H1 (cell line): ENCODE measurements around the gene ADAMTSL2. TPM values are rescaled to one million over a fixed set of nuclear protein-coding genes. Genes with fewer than 3 reads are reported as not detected.

Source experiments
- CTCF ChIA-PET: fragments of 300-600 bp; sonication (Branson Sonifier 250); formaldehyde crosslinking; loops from one replicate; lab custom pipeline; 2021; ENCODE audit not compliant: partially characterized antibody; lab: Charles Lee
- POLR2A ChIA-PET: fragments of 300-600 bp; sonication (Branson Sonifier 250); formaldehyde crosslinking; loops from one replicate; lab custom pipeline; 2021; ENCODE audit warnings: inconsistent platforms; ENCODE audit not compliant: partially characterized antibody; lab: Charles Lee
- DNase-seq, 2 experiments: peaks; one replicate each; pipeline versions ENCODE4 v3.0.0 to v3.0.0-alpha.2; 2010 to 2022; ENCODE audit warnings: low spot score in 2 of 2, low read depth in 1 of 2, mixed read lengths in 1 of 2
- FAIRE-seq: peaks from 2 replicates; lab custom pipeline; 2011; peaks lifted over from hg19 to GRCh38; lab: Jason Lieb, UNC
- H2AFZ ChIP-seq: 2 replicates; pipeline ENCODE4 v1.8.1; 2012; ENCODE audit warnings: low read length, inconsistent platforms
- H2AK5ac ChIP-seq: 2 replicates; pipeline ENCODE4 v1.6.1; 2013; ENCODE audit warnings: low read depth, low read length
- H2BK120ac ChIP-seq: replicated peaks from 2 replicates; pipeline ENCODE3; 2013; ENCODE audit warnings: low read depth, low read length, inconsistent platforms
- H2BK12ac ChIP-seq: 2 replicates; pipeline ENCODE4 v1.6.1; 2013; ENCODE audit warnings: low read depth, low read length
- H2BK15ac ChIP-seq: 2 replicates; pipeline ENCODE4 v1.6.1; 2013; ENCODE audit warnings: low read length
- H2BK20ac ChIP-seq: 2 replicates; pipeline ENCODE4 v1.6.1; 2013; ENCODE audit warnings: low read length
- H2BK5ac ChIP-seq: 2 replicates; pipeline ENCODE4 v1.6.1; 2013; ENCODE audit warnings: low read depth, low read length
- H3K14ac ChIP-seq: 2 replicates; pipeline ENCODE4 v1.6.1; 2013; ENCODE audit warnings: inconsistent platforms; ENCODE audit not compliant: insufficient read length
- H3K18ac ChIP-seq: 2 replicates; pipeline ENCODE4 v1.6.1; 2013; ENCODE audit warnings: low read length; ENCODE audit errors: extremely low read depth
- H3K23ac ChIP-seq: 2 replicates; pipeline ENCODE4 v1.6.1; 2013; ENCODE audit warnings: inconsistent platforms; ENCODE audit not compliant: insufficient read length
- H3K23me2 ChIP-seq: 2 replicates; pipeline ENCODE4 v1.6.1; 2013; ENCODE audit warnings: low read depth, low read length
- H3K27ac ChIP-seq: 2 replicates; pipeline ENCODE4 v1.6.1; 2011; ENCODE audit warnings: low read depth, low read length, inconsistent platforms
- H3K27me3 ChIP-seq, 4 experiments: replicated peaks in 1 of 4; 1 replicate in 1 of 4; 2 replicates in 3 of 4; pipeline versions ENCODE4 v1.6.1 to v1.8.1; 2011 to 2013; ENCODE audit warnings: low read length in 3 of 4, mild to moderate bottlenecking in 3 of 4, inconsistent platforms in 2 of 4, mixed read lengths in 2 of 4, moderate library complexity in 1 of 4; ENCODE audit not compliant: control insufficient read depth in 3 of 4, insufficient read depth in 3 of 4; ENCODE audit errors: extremely low read depth in 1 of 4
- H3K36me3 ChIP-seq, 4 experiments: 2 replicates each; pipeline versions ENCODE4 v1.6.1 to v1.8.1; 2011 to 2013; ENCODE audit warnings: mild to moderate bottlenecking in 4 of 4, low read length in 3 of 4, moderate library complexity in 2 of 4, control low read depth in 1 of 4, inconsistent platforms in 1 of 4; ENCODE audit not compliant: insufficient read depth in 4 of 4, control insufficient read depth in 2 of 4
- H3K4ac ChIP-seq: replicated peaks from 2 replicates; pipeline ENCODE3; 2013; ENCODE audit warnings: low read length, low read depth, mixed read lengths, inconsistent platforms; ENCODE audit not compliant: insufficient read length
- H3K4me1 ChIP-seq, 4 experiments: replicated peaks in 1 of 4; 1 replicate in 1 of 4; 2 replicates in 3 of 4; pipeline versions ENCODE4 v1.6.1 to v1.8.1; 2011 to 2013; ENCODE audit warnings: low read length in 3 of 4, inconsistent platforms in 2 of 4, mixed read lengths in 1 of 4; ENCODE audit not compliant: insufficient read depth in 4 of 4, control insufficient read depth in 3 of 4
- H3K4me2 ChIP-seq, 2 experiments: 2 replicates each; pipeline versions ENCODE4 v1.6.1 to v1.8.1; 2011 to 2013; ENCODE audit warnings: low read depth in 2 of 2, low read length in 2 of 2, control low read depth in 1 of 2, inconsistent platforms in 1 of 2, mild to moderate bottlenecking in 1 of 2; ENCODE audit not compliant: insufficient read depth in 1 of 2
- H3K4me3 ChIP-seq, 4 experiments: fragments of 200-600, 300-600 bp in 1 of 4; sonication (generic), shearing (Covaris generic), sonication (Bioruptor Twin) in 1 of 4; 2 replicates each; pipeline versions ENCODE4 v1.5.1 to v1.8.1; 2011 to 2016; ENCODE audit warnings: low read length in 4 of 4, low read depth in 3 of 4, control low read depth in 2 of 4, inconsistent platforms in 2 of 4, mild to moderate bottlenecking in 2 of 4, mixed read lengths in 1 of 4, moderate library complexity in 1 of 4; ENCODE audit not compliant: insufficient read depth in 2 of 4; ENCODE audit errors: extremely low read depth in 1 of 4
- H3K56ac ChIP-seq: replicated peaks from 2 replicates; pipeline ENCODE3; 2013; ENCODE audit warnings: low read depth, mild to moderate bottlenecking, mixed read lengths, low read length, inconsistent platforms; ENCODE audit not compliant: insufficient read length
- H3K79me1 ChIP-seq: 2 replicates; pipeline ENCODE4 v1.6.1; 2013; ENCODE audit warnings: low read depth, low read length, control low read depth
- H3K79me2 ChIP-seq, 2 experiments: 2 replicates each; pipeline versions ENCODE4 v1.6.1 to v1.8.1; 2012 to 2013; ENCODE audit warnings: low read length in 2 of 2, mild to moderate bottlenecking in 2 of 2, inconsistent platforms in 1 of 2; ENCODE audit not compliant: insufficient read depth in 2 of 2, control insufficient read depth in 1 of 2
- H3K9ac ChIP-seq, 4 experiments: replicated peaks in 1 of 4; 1 replicate in 1 of 4; 2 replicates in 3 of 4; pipeline versions ENCODE4 v1.6.1 to v1.8.1; 2011 to 2013; ENCODE audit warnings: low read depth in 3 of 4, low read length in 3 of 4, control low read depth in 2 of 4, mild to moderate bottlenecking in 2 of 4, moderate library complexity in 2 of 4, inconsistent platforms in 1 of 4; ENCODE audit errors: extremely low read depth in 1 of 4
- H3K9me3 ChIP-seq, 2 experiments: 2 replicates each; pipeline versions ENCODE4 v1.6.1 to v1.8.1; 2012 to 2013; ENCODE audit warnings: mild to moderate bottlenecking in 2 of 2, moderate library complexity in 2 of 2, control low read depth in 1 of 2, inconsistent platforms in 1 of 2, low read depth in 1 of 2, low read length in 1 of 2, mixed read lengths in 1 of 2; ENCODE audit not compliant: insufficient read depth in 2 of 2
- H4K20me1 ChIP-seq, 2 experiments: replicated peaks in 1 of 2; 2 replicates each; pipeline versions ENCODE3 to v1.8.1; 2011 to 2013; ENCODE audit warnings: inconsistent platforms in 2 of 2, low read length in 2 of 2, mild to moderate bottlenecking in 1 of 2; ENCODE audit not compliant: insufficient read depth in 2 of 2, control insufficient read depth in 1 of 2
- H4K5ac ChIP-seq: 2 replicates; pipeline ENCODE4 v1.6.1; 2013; ENCODE audit warnings: low read length, low read depth, mixed read lengths, inconsistent platforms; ENCODE audit not compliant: insufficient read length
- H4K8ac ChIP-seq: 2 replicates; pipeline ENCODE4 v1.8.0; 2013; ENCODE audit warnings: mild to moderate bottlenecking, moderate library complexity, low read length, inconsistent platforms; ENCODE audit not compliant: insufficient read depth; ENCODE audit errors: extremely low read depth
- H4K91ac ChIP-seq: replicated peaks from 2 replicates; pipeline ENCODE3; 2013; ENCODE audit warnings: low read length, mixed read lengths, inconsistent platforms; ENCODE audit not compliant: insufficient read length
- BACH1 ChIP-seq: IDR thresholded peaks from 2 replicates; pipeline ENCODE4 v1.6.1; 2012; ENCODE audit warnings: low read length, improper control_type of control experiment
- CHD1 ChIP-seq: IDR thresholded peaks from 2 replicates; pipeline ENCODE4 v1.6.1; 2012; ENCODE audit warnings: low read depth, low read length, improper control_type of control experiment
- GABPA ChIP-seq: IDR thresholded peaks from 2 replicates; pipeline ENCODE4 v1.6.1; 2011; ENCODE audit warnings: mild to moderate bottlenecking, low read length, moderate library complexity, borderline replicate concordance; ENCODE audit not compliant: insufficient read depth
- KDM5A ChIP-seq: fragments of 200-600 bp; IDR thresholded peaks from 2 replicates; pipeline ENCODE4 v1.7.1; 2012; ENCODE audit warnings: mild to moderate bottlenecking, low read length, inconsistent platforms, mixed read lengths
- NRF1 ChIP-seq: IDR thresholded peaks from 2 replicates; pipeline ENCODE4 v1.6.1; 2011; ENCODE audit warnings: mild to moderate bottlenecking, low read depth, low read length, improper control_type of control experiment
- POLR2AphosphoS5 ChIP-seq: IDR thresholded peaks from 2 replicates; pipeline ENCODE4 v1.6.1; 2011; ENCODE audit warnings: low read depth, low read length
- RFX5 ChIP-seq: IDR thresholded peaks from 2 replicates; pipeline ENCODE4 v1.6.1; 2011; ENCODE audit warnings: low read depth, low read length, improper control_type of control experiment, borderline replicate concordance
- SRF ChIP-seq: IDR thresholded peaks from 2 replicates; pipeline ENCODE4 v1.6.1; 2011; ENCODE audit warnings: mild to moderate bottlenecking, low read depth, low read length, moderate library complexity
- WGBS, 2 experiments: shearing (Covaris generic) in 1 of 2; methylation state at CpG; one replicate each; pipeline versions ENCODE4 v1.1.6 to v1.1.7; 2013 to 2015; ENCODE audit warnings: low lambda C conversion rate in 2 of 2, mixed read lengths in 2 of 2, inconsistent platforms in 1 of 2, low coverage in 1 of 2, missing lambda C conversion rate in 1 of 2; ENCODE audit not compliant: insufficient replicate concordance in 2 of 2, insufficient coverage in 1 of 2, insufficient read length in 1 of 2; ENCODE audit errors: extremely low coverage in 1 of 2, missing lambda C conversion rate in 1 of 2; 5-methylcytosine and 5-hydroxymethylcytosine counted together
- polyA plus RNA-seq, 7 experiments: library from polyadenylated mRNA; depleted of rRNA in 3 of 7; stranded (reverse) in 5 of 7; unstranded in 2 of 7; fragments of >200 nt in 5 of 7; fragments of 200-250 nt in 2 of 7; gene quantifications; 1 replicate in 5 of 7; 2 replicates in 1 of 7; 4 replicates in 1 of 7; pipeline versions ENCODE4 v1.2.1 to v1.2.3, GENCODE V29; 2011 to 2013; ENCODE audit warnings: missing spikeins in 2 of 7, mixed read lengths in 2 of 7
- total RNA-seq: library from RNA; stranded (reverse); fragmentation: NEBNext Ultra II Directional; extraction: Animal tissue kit (Norgen Biotek cat#: 25700); gene quantifications from 2 replicates; pipeline ENCODE4 v1.2.1, GENCODE V29; 2021

Gene ADAMTSL2
- total and polyA plus RNA-seq, 2 of the 8 experiments (the other 6 are each of a cell fraction or from before 2014, with no cell fraction given) = 0.74 to 0.76 TPM

DNA sequence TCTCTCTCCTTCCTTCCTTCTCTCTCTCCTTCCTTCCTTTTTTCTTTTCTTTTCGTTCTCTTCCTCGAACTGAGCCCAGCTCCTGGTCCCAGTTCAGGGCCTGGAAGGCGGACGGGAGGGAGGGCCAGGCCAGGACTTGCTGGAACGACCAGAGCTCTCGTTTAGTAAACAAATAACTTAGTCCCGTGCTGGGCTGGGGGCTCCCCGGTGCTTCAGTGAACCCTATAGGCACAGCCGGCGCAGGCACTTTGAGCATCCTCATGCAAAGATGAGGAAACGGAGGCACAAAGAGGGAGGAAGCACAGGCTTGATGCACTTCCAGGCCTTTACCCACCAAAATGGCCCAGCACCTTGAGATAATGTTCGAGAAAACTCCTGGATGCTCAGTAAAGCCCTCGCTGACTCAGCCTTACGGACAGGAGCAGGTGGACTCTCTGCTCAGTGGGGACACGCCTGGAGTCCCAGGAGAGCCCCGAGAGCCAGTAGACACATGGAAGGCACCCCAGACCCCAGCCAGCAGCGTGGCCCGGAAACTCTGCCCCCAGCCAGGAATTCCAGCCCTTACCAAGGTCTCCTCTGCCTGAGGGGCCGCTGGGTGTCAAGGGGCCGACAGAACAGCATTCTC lies 55.8 kb downstream of the ADAMTSL2 start:
- no peak overlapping the region for H2BK20ac ChIP-seq
- no peak overlapping the region for H4K91ac ChIP-seq
- H3K9me3 ChIP-seq = peaks cover 0 to 3% of the 10 kb centered on the region in 2 experiments; a peak in 1 of 4 replicates
- H4K8ac ChIP-seq = peak overlapping the region; percentile 16; the same call in 1 of the 2 replicates
- no peak overlapping the region for H3K9ac ChIP-seq
- H2BK15ac ChIP-seq = no peak overlapping the region
- no peak for TF ChIP-seq NRF1
- no peak for TF ChIP-seq GABPA
- no peak for TF ChIP-seq CHD1
- no peak for TF ChIP-seq RFX5
- no peak for TF ChIP-seq KDM5A
- no peak for TF ChIP-seq SRF
- no peak for TF ChIP-seq BACH1
- no peak for TF ChIP-seq POLR2AphosphoS5
- CTCF ChIA-PET = interaction anchor here (0.6 to 6.7 kb wide), 31 partner anchors 11 to 596 kb away, joined by 3 to 79 read pairs (median 5); partner anchors contain the start of genes ADAMTSL2 and DBH
- H2AK5ac ChIP-seq = 0 out of 2 replicates have a peak overlapping the region, but pooled peaks have one; percentile 16
- H3K4ac ChIP-seq = no peak overlapping the region
- no peak overlapping the region for H3K18ac ChIP-seq
- H2BK12ac ChIP-seq = no peak overlapping the region
- no peaks in the 10 kb centered on the region for H3K36me3 ChIP-seq
- H4K20me1 ChIP-seq = no peaks in the 10 kb centered on the region
- H3K27me3 ChIP-seq = no peaks in the 10 kb centered on the region; a peak in 2 of 7 replicates
- H3K56ac ChIP-seq = no peak overlapping the region
- H2BK5ac ChIP-seq = no peak overlapping the region
- no peaks in the 10 kb centered on the region for H3K79me1 ChIP-seq
- no peak overlapping the region for H3K4me3 ChIP-seq
- FAIRE-seq (no peak), DNase-seq (no peak)
- H3K79me2 ChIP-seq = no peaks in the 10 kb centered on the region
- WGBS, 2 experiments = 81% methylated on average over 17 of the region's 20 CpGs; no CpG with 5 or more reads in 1 of the 2 experiments
- no peak overlapping the region for H2AFZ ChIP-seq
- no peak overlapping the region for H2BK120ac ChIP-seq
- H3K27ac ChIP-seq = no peak overlapping the region
- H3K14ac ChIP-seq = no peak overlapping the region
- no peaks in the 10 kb centered on the region for H3K23me2 ChIP-seq
- no peak overlapping the region for H3K4me2 ChIP-seq
- peaks cover 0 to 9% (median 7%) of the 10 kb centered on the region in 4 experiments; a peak in 5 of 7 replicates for H3K4me1 ChIP-seq
- H3K23ac ChIP-seq = no peak overlapping the region
- POLR2A ChIA-PET = no interaction called here
- no peak overlapping the region for H4K5ac ChIP-seq
